Nephron progenitor cell (in vitro differentiated cells): ENCODE data around the gene WDFY3.

ENCODE experiments used
- DNase-seq: peaks from one replicate; pipeline ENCODE4 v3.0.0; 2021
- H3K27ac Mint-ChIP-seq: 2 replicates; pipeline ENCODE4 v1.8.0; 2021; ENCODE audit warnings: mild to moderate bottlenecking, moderate library complexity, mixed read lengths
- H3K27me3 Mint-ChIP-seq: 2 replicates; pipeline ENCODE4 v1.8.0; 2021; ENCODE audit warnings: mild to moderate bottlenecking, low read depth, mixed read lengths; ENCODE audit not compliant: poor library complexity
- H3K36me3 Mint-ChIP-seq: 2 replicates; pipeline ENCODE4 v1.8.0; 2021; ENCODE audit warnings: low read depth, mixed read lengths
- H3K4me1 Mint-ChIP-seq: 2 replicates; pipeline ENCODE4 v1.8.0; 2021; ENCODE audit warnings: mixed read lengths
- H3K4me3 Mint-ChIP-seq: 2 replicates; pipeline ENCODE4 v1.8.0; 2021; ENCODE audit warnings: mild to moderate bottlenecking, moderate library complexity, mixed read lengths
- H3K9me3 Mint-ChIP-seq: 2 replicates; pipeline ENCODE4 v1.8.0; 2021; ENCODE audit warnings: mild to moderate bottlenecking, moderate library complexity, mixed read lengths
- TF ChIP-seq, protein P1 (sequence below): fragments of 200-600 bp; sonication (generic); IDR thresholded peaks from 2 replicates; pipeline ENCODE4 v1.5.0; 2021; ENCODE audit warnings: antibody characterized with exemption

The WDFY3 gene

GRCh38 chr4:84920617-84921016 lies 45.9 kb downstream of the WDFY3 start:
- Mint-ChIP-seq H3K4me3 (no peak overlapping the region), H3K27me3 (no peaks in the 10 kb centered on the region), H3K9me3 (no peaks in the 10 kb centered on the region), H3K36me3 (peaks cover 34% of the 10 kb centered on the region), H3K27ac (no peak overlapping the region), H3K4me1 (peaks cover 5% of the 10 kb centered on the region)
- TF ChIP-seq, protein P1, sequence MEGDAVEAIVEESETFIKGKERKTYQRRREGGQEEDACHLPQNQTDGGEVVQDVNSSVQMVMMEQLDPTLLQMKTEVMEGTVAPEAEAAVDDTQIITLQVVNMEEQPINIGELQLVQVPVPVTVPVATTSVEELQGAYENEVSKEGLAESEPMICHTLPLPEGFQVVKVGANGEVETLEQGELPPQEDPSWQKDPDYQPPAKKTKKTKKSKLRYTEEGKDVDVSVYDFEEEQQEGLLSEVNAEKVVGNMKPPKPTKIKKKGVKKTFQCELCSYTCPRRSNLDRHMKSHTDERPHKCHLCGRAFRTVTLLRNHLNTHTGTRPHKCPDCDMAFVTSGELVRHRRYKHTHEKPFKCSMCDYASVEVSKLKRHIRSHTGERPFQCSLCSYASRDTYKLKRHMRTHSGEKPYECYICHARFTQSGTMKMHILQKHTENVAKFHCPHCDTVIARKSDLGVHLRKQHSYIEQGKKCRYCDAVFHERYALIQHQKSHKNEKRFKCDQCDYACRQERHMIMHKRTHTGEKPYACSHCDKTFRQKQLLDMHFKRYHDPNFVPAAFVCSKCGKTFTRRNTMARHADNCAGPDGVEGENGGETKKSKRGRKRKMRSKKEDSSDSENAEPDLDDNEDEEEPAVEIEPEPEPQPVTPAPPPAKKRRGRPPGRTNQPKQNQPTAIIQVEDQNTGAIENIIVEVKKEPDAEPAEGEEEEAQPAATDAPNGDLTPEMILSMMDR: no peak
- DNase-seq: no peak

GRCh38 chr4:84917869-84918600 lies 48.5 kb downstream of the WDFY3 start:
- no peak for DNase-seq
- Mint-ChIP-seq H3K36me3 (peaks cover 55% of the 10 kb centered on the region), H3K4me3 (no peak overlapping the region), H3K27me3 (no peaks in the 10 kb centered on the region), H3K27ac (no peak overlapping the region), H3K9me3 (peaks cover 4% of the 10 kb centered on the region), H3K4me1 (peaks cover 5% of the 10 kb centered on the region)
- TF ChIP-seq, protein P1: no peak

DNA sequence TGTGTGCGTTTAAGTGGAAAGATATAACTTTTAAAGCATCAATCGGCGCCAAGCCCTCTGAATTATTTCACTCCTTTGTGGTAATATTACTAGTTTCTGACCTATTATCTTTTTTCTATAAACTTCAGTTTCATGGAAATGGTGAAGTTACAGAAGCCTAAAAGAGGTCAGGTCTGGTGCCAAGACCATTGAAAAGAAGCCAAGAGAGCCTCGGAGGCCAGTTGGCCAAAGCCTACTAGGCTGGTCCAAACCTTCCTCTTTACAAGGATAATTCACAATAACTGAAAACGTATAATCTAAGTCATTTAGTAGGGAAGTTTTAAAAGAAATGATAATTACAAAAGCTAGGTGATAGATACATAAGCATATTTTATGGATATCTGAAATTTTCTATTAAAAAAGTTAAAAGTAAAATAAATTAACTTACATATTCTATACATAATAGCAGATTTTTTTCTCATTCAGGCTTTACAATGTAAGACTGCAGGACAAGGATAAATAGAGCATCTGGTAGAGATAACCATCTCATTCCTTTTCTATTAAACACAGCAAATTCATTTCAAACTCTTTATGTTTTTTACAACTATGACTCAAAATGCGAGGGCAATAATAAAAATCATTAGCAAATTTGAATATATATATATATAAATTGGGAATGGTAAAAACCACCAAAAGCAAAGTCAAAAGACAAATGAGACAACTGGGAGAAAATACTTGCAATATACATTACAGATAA lies 49.2 kb downstream of the WDFY3 start:
- no peak for DNase-seq

DNA sequence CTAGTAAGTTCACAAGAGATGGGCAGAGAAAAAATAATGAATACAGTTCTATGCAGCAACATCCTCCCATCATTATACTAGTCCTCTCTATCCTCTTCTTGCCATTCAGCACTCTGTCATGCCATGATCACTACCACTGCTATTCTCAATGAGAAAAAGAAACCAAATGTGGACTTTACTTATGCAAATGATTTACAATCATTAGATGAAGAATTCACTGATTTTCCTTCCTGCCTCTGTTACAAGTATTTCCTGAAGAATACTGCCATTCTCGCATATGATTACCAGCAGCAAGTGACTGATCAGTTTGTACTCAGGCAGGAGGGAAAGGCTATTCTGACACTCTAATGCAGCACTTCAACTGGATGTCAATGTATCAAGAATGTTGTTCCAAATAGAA lies 50.3 kb downstream of the WDFY3 start:
- Mint-ChIP-seq H3K9me3 (peaks cover 4% of the 10 kb centered on the region), H3K4me1 (no peaks in the 10 kb centered on the region), H3K36me3 (peaks cover 71% of the 10 kb centered on the region), H3K4me3 (no peak overlapping the region), H3K27me3 (no peaks in the 10 kb centered on the region), H3K27ac (no peak overlapping the region)
- no peak for DNase-seq
- TF ChIP-seq, protein P1: no peak

More for the DNA sequence above, 49.2 kb downstream of the WDFY3 start:
- H3K27ac Mint-ChIP-seq: no peak overlapping the region
- peaks cover 63% of the 10 kb centered on the region for H3K36me3 Mint-ChIP-seq
- H3K9me3 Mint-ChIP-seq: peaks cover 4% of the 10 kb centered on the region
- peaks cover 2% of the 10 kb centered on the region for H3K4me1 Mint-ChIP-seq
- TF ChIP-seq, protein P1: no peak
- H3K4me3 Mint-ChIP-seq: no peak overlapping the region
- H3K27me3 Mint-ChIP-seq: no peaks in the 10 kb centered on the region

GRCh38 chr4:84915396-84915780 lies 51.1 kb downstream of the WDFY3 start:
- no peaks in the 10 kb centered on the region for H3K4me1 Mint-ChIP-seq
- H3K27ac Mint-ChIP-seq: no peak overlapping the region
- DNase-seq: no peak
- H3K27me3 Mint-ChIP-seq: no peaks in the 10 kb centered on the region
- TF ChIP-seq, protein P1: no peak
- H3K4me3 Mint-ChIP-seq: no peak overlapping the region
- H3K36me3 Mint-ChIP-seq: peaks cover 70% of the 10 kb centered on the region
- peaks cover 8% of the 10 kb centered on the region for H3K9me3 Mint-ChIP-seq
